WERI-Rb-1 (cell line): ENCODE results near the gene PIP5K1B.
A peak's percentile ranks its signal among the peaks of the same experiment; 100 is the strongest.

Experiments
- DNase-seq: peaks from one replicate; pipeline ENCODE4 v3.0.0-alpha.2; 2020
- H3K27ac ChIP-seq: fragments of 250-450 bp; sonication (Bioruptor Pico); 2 replicates; pipeline ENCODE4 v1.5.1; 2020; ENCODE audit warnings: mild to moderate bottlenecking, moderate library complexity
- H3K27me3 ChIP-seq: fragments of 250-450 bp; sonication (Bioruptor Pico); 2 replicates; pipeline ENCODE4 v1.5.1; 2021; ENCODE audit warnings: mild to moderate bottlenecking, low read depth, moderate library complexity; ENCODE audit not compliant: insufficient read depth, severe bottlenecking
- H3K36me3 ChIP-seq: fragments of 250-450 bp; sonication (Bioruptor Pico); 2 replicates; pipeline ENCODE4 v1.5.1; 2020; ENCODE audit warnings: mild to moderate bottlenecking, moderate library complexity
- H3K4me3 ChIP-seq: 2 replicates; pipeline ENCODE4 v1.5.1; 2011; ENCODE audit warnings: low read depth, mild to moderate bottlenecking, control low read depth, low read length
- H3K9me3 ChIP-seq: fragments of 250-450 bp; sonication (Bioruptor Pico); 2 replicates; pipeline ENCODE4 v1.5.1; 2021; ENCODE audit warnings: mild to moderate bottlenecking, moderate library complexity; ENCODE audit not compliant: severe bottlenecking
- TF ChIP-seq, protein P1 (sequence below): IDR thresholded peaks from 2 replicates; pipeline ENCODE4 v1.5.1; 2011; ENCODE audit warnings: low read depth, mild to moderate bottlenecking, control low read depth, inconsistent platforms, low read length

PIP5K1B gene

DNA sequence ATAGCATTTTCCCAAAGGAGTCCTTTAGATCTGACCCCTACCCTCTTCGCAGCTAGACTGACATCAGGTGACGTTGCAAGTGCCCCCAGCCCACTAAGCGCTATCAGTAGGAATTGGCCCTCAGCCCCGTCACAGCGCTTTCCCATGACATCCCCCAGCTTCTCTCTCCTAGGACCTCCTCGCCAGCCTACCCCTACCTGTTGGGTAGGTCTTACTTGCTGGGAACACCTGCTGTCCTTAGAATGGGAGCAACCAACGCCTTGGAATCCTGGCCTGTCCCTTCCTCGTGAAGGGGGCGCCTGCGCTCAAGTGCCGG is 584 bp upstream of the PIP5K1B start:
- peak overlapping the region; percentile 47 for H3K4me3 ChIP-seq

DNA sequence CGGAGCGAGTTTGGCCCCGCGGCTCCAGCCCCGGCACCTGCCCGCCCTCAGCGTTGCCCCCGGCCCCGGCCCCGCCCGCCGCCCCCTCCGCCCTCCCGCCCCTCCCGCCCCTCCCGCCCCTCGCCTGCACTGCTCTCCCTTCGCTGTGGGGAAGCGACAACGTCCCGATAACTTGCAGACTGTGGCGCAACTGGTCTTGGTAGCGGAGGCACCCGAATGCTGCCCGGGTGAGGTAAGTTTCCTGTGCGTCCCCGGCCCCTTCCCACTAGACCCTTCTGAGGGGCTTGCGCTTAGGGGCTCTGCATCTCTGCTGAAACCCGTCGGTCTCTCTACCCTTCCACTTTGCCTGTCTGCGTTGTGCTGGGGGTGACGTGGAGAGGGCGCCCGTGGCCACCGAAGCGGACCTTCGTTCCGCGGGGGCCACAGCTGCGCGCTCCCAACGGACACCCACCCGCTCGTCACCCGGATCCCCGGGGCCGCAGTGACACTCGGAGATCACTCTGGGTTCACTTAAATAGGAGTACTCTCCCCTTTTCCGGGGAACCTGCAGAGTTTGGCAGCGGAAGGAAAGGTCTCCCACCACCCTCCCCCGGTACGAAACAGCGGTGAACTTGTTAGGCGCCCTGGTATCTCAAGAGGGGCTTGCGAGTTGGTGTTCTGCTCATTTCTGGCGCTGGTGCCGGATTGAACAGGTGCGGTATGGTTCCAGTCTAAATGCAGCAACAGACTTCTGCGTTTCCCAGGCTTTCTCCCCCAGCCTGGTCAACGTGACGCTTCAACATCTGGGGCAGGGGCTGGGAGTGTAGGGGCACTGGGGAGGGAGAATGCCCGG is 707 bp downstream of the PIP5K1B start:
- Histone ChIP-seq H3K27ac (no peak overlapping the region), H3K27me3 (peaks cover 72% of the 10 kb centered on the region), H3K36me3 (no peaks in the 10 kb centered on the region), H3K9me3 (no peaks in the 10 kb centered on the region), H3K4me3 (peak overlapping the region; percentile 47)
- TF ChIP-seq, protein P1, sequence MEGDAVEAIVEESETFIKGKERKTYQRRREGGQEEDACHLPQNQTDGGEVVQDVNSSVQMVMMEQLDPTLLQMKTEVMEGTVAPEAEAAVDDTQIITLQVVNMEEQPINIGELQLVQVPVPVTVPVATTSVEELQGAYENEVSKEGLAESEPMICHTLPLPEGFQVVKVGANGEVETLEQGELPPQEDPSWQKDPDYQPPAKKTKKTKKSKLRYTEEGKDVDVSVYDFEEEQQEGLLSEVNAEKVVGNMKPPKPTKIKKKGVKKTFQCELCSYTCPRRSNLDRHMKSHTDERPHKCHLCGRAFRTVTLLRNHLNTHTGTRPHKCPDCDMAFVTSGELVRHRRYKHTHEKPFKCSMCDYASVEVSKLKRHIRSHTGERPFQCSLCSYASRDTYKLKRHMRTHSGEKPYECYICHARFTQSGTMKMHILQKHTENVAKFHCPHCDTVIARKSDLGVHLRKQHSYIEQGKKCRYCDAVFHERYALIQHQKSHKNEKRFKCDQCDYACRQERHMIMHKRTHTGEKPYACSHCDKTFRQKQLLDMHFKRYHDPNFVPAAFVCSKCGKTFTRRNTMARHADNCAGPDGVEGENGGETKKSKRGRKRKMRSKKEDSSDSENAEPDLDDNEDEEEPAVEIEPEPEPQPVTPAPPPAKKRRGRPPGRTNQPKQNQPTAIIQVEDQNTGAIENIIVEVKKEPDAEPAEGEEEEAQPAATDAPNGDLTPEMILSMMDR = no peak
- peak; percentile 6 for DNase-seq

More for the DNA sequence above, 584 bp upstream of the PIP5K1B start:
- Histone ChIP-seq H3K27me3 (peaks cover 70% of the 10 kb centered on the region), H3K9me3 (no peaks in the 10 kb centered on the region), H3K36me3 (no peaks in the 10 kb centered on the region), H3K27ac (no peak overlapping the region)
- DNase-seq = no peak
- TF ChIP-seq, protein P1 = no peak

DNA sequence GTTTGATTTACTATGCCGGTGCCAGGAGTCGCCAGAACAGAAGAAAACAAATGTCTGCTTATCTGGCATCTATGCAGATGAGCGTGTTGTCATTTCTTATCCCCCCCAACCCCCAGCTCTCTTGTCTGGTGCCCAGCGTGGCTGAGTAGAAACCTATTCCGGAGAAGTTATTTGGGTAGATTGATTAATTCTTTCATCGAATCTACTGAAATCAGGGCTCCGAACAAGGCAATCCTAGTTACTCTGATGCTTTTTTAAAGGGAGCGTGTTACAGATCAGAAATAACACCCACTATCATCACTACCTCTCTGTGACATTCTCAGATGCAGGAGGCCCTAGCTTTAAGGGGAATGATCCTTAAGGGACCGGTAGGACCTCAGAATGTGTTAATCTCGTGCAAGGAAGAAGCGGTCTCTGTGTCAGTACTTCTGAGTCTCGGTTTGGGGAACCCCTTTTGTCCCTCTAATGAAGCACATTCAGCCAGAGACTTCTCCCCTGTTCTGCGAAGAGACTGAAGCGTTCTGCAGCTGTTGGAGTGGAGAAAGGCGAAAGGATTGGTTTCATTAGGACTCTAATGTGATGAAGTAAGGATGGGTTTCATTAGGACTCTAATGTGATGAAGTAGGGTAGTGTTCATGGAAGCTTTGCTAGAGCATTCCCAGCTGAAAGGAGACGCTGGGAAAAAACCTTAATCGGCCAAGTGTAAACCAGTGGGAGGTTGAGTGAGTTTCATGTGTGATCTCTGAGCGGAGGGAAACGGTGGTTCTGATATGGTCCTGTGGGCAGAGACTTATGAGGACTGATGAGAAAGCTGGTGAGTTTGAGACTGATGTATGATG is 1.5 kb downstream of the PIP5K1B start:
- H3K27ac ChIP-seq = no peak overlapping the region
- TF ChIP-seq, protein P1 = no peak
- DNase-seq = no peak
- no peaks in the 10 kb centered on the region for H3K9me3 ChIP-seq
- H3K27me3 ChIP-seq = peaks cover 69% of the 10 kb centered on the region
- no peak overlapping the region for H3K4me3 ChIP-seq
- no peaks in the 10 kb centered on the region for H3K36me3 ChIP-seq

DNA sequence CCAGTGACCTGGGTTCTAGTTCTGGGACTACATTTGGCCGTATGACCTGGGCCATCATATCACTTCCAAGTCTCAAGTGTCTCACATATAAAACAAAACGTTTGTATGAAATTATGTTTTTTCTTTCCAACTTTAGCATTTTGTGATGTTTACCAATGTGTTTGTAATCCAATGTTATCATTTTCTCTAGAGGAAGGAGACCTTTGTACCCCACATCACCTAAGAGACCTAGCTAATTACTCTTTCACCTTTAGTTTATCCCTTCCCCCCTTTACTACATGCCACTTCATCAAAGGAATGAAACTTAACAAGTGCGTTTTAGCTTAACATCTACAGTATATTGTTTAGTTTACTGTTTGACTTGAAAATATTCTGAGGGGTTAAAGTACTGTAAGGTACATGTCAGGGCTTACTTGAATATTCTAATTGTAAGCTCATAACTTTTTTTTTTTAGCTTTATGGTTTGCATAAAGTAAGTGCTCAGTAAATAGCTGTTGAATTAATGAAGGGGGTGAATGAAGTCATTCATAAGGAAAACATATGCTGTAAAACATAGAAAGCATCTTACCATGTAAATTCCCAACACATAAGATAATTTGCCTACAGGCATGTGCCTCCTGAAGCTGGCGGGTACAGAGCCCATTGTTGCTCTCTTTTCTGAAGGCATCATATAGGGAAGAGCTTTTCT is 2.9 kb downstream of the PIP5K1B start:
- DNase-seq = no peak
- TF ChIP-seq, protein P1 = no peak
- Histone ChIP-seq H3K27me3 (peaks cover 65% of the 10 kb centered on the region), H3K36me3 (no peaks in the 10 kb centered on the region), H3K4me3 (no peak overlapping the region), H3K9me3 (no peaks in the 10 kb centered on the region), H3K27ac (no peak overlapping the region)

DNA sequence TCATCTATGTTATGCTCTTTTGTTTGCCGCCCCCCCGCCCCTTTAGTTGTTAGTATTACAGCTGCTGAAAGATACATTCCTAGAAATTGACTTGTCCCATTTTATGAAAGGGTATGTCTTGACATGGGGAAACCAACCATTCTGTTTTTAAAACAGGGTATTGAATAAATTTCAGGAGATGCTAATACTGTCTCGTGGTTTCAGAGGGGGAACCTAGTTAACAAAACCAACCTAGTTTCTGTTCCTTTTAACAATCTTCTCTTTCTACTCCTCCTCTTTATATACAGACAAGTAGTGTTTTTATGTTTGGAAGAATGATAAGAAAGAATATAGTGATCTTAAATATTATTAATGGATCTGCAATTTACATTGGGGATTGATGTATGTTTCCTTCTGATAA is 3.5 kb downstream of the PIP5K1B start:
- DNase-seq = no peak
- peaks cover 65% of the 10 kb centered on the region for H3K27me3 ChIP-seq
- no peak overlapping the region for H3K4me3 ChIP-seq
- no peaks in the 10 kb centered on the region for H3K36me3 ChIP-seq
- no peaks in the 10 kb centered on the region for H3K9me3 ChIP-seq
- H3K27ac ChIP-seq = no peak overlapping the region
- TF ChIP-seq, protein P1 = no peak
